Left colon (tissue), 2 donors: Measurements from ENCODE around the gene CYP24A1. TPM values are rescaled to one million over a fixed set of nuclear protein-coding genes. Genes with fewer than 3 reads are reported as not detected.

ENCODE experiments used
- ATAC-seq: fragments of 200-7000 bp; cut with Tn5 transposase; one replicate; pipeline ENCODE4 v1.9.1; 2020; ENCODE audit warnings: mild to moderate bottlenecking, moderate library complexity
- DNase-seq, 2 donors: peaks; one replicate each; pipeline ENCODE4 v3.0.0-alpha.2; 2020
- intact Hi-C, 2 donors: fragments of 100-400 bp; cut with DNase I in 1 of 2; cut with micrococcal nuclease in 1 of 2; formaldehyde crosslinking; loops; one replicate each; pipeline versions ENCODE4 v1.11.2 to v1.14.0; 2022; cut with DNase I, micrococcal nuclease
- total RNA-seq, 2 donors: library from RNA; stranded (reverse); fragmentation: NEBNext Ultra II Directional; extraction: Animal tissue kit (Norgen Biotek cat#: 25700); gene quantifications; one replicate each; pipeline ENCODE4 v1.2.1, GENCODE V29; 2021
- donor health status: DM: no; HTN: no; CAD: no.
- donor health status: DM: yes; HTN: yes; CAD: no.

The CYP24A1 gene
- total RNA-seq, 2 donors from 2014 or later: not detected

DNA sequence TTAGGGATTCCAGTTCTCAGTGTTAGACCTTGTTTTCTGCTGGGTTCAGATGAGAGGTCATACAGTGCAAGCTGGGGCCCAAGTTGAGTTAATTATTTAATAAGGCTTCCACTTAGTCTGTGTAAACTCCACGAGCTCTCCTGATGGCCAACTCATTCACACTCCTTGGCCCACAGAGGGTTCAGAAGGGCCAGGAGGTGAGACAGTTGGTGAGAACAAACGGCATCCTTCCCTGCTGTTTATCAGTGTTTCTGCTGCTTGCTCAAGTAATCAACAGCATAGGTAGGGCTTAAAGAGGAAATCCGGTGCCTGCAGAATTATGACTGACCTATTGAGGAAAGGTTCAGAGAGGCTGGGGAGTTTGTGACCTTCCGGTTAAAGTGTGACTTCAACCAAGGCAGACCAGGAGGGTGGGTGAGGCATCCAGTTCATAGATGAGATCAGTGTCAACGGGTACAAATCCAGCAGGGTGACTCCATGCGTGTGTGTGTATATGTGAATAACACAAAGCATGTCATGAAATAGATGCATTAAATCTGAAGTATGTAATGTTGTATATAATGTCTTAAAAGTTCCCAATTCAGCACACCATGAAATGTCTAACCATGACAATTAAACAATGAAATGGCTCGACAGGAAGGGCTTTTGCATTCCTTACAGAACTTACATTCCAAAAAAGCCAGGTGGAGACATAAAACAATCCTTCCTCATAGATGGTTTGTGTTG is 66.0 kb downstream of the CYP24A1 start:
- peak; percentile 64 for ATAC-seq
- intact Hi-C loops: no loop called here
- DNase-seq: no peak

DNA sequence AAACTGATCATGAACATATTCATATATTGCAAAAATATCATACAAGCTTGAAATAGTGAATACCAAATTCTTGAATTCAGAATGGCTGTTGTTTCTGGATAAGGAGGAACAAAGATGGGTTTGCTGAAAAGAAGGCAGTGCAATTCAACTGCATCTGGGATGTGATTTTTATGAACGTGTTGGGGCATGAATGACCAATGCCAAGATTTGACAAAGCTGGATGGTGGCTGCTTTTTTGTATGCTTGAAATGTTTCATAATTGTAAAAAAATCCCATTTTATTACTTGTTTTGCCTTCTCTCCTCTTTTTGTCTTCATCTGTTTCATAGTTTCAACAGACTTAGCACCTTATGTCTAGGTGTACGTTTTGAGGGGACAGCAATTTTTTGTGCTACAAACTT is 66.6 kb downstream of the CYP24A1 start:
- ATAC-seq: no peak
- no peak for DNase-seq
- intact Hi-C loops: no loop called here

DNA sequence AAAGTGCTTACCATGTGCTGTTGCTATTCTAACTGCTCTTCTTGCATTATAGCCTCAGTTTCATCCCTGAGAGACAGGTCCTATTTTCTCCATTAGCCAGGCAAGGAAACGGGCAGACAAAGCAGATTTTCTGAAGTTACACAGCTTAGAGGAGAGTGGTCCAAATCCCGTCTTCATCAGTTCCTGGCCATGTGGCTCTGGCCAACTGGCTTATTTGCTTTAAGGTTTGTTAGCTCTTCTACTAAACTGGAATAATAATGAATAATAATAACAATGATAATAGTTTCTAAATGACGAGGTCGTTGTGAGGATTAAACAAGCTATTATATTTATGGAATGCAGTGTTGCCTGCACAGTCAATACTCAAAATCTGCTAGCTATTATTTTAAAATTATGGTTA is 67.6 kb downstream of the CYP24A1 start:
- ATAC-seq: no peak

DNA sequence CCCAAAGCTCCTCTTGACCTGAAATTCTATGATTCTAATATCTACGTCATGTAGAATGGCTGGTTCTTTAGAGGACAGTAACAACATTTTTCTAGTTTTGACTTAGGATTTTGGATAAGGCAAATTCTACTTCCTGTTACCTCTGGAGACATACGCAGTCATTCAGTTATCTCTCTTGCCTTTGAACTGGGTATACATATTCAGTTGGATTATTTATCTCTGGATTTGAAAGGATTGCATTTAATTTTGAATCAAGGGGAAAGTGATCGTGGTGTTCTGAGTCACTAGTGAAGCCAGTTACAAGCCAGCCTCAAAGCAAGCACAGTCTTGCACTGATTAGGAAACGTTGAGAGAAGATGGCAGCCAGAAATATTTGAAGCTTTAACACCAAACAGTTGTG is 68.1 kb downstream of the CYP24A1 start:
- intact Hi-C loops: no loop called here
- ATAC-seq (no peak), DNase-seq (no peak)

More for the DNA sequence above, 67.6 kb downstream of the CYP24A1 start:
- no peak for DNase-seq
- intact Hi-C loops: no loop called here

DNA sequence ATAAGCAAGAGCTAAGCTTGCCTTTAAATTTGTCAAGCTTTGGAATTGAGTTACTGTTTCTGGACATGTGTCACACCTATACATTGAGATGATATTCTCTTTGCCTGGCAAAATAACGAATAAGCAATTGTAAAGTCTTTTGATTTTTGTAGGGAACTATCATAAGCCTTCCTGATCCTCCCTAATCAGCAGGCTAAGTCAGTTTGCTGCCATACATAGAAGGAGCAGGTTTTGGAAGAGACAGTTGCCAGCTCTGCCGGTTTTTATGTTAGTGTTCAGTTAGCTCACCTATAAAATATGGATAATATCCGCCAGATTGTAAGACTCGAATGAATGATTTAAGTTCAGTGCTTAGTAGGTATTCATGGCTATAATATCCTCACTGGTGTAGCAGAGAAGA is 69.0 kb downstream of the CYP24A1 start:
- intact Hi-C loops: no loop called here
- DNase-seq (no peak), ATAC-seq (no peak)

DNA sequence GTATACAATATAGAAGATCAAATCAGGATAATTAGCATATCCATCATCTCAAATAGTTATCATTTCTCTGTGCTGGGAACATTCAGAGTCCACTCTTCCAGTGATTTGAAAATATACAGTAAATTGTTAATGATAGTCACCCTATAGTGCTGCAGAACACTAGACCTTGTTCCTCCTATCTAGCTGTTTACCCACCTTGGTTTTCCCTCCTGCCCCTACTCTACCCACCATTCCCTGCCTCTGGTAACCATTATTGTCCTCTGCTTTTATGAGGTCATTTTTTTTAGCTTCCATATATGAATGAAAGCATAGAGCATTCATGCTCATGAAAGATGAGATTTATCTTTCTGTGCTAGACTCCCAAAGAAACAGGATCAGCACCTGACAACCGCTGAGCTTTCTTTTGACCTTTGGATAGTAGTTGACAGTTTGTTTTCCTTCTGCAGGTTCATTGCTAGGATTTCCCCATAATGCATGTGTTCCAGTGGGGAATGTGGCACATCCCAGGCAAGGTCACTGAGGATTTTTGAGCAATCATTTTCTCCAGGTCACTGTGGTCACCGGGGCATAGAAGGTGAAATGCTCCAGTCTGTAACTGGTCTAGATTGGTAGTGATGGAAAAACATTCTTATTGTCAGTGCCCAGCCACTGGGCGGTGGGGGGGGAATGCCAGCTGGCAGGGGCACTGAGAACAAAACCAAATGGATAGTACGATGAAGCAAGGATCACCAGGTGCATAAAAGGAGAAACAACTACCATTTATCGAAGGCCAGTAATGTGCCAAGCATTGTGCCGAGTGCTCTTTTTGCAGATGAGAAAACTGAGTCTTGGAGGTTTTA is 69.8 kb downstream of the CYP24A1 start:
- intact Hi-C loops: no loop called here
- peak; percentile 77 for ATAC-seq
- DNase-seq: peak in 1 of 2 donors; percentile 16

Other genes starting within 250 kb of the CYP24A1 start
- 100 to 1,000 TPM; 149 to 152 TPM for gene BCAS1, start 103.4 kb downstream of the CYP24A1 start, total RNA-seq
- 10 to 100 TPM; 11.1 to 14.7 TPM for gene PFDN4, start 34.1 kb upstream of the CYP24A1 start, total RNA-seq